ENCODE results near the gene FBN3.

- no peak for TF ChIP-seq EP300 (IDR thresholded peaks at IDR 0.05; ENCODE audit: borderline replicate concordance)
- no peak for TF ChIP-seq MAX (IDR thresholded peaks at IDR 0.05)
- TF ChIP-seq YY1 (IDR thresholded peaks at IDR 0.05; ENCODE audit: low read depth), result no peak
- no peak for TF ChIP-seq RAD21 (IDR thresholded peaks at IDR 0.05; ENCODE audit: low read depth)
These were observed 12.0 kb downstream of the FBN3 start for GRCh38 chr19:8137425-8137824.
